Renal pelvis (tissue), 4 donors: ENCODE data around the gene PPP6R3. TPM values are rescaled to one million over a fixed set of nuclear protein-coding genes. Genes with fewer than 3 reads are reported as not detected.
A peak's percentile ranks its signal among the peaks of the same experiment; 100 is the strongest.

Source experiments
- DNase-seq: peaks from one replicate; pipeline ENCODE4 v3.0.0-alpha.2; 2013
- polyA plus RNA-seq, 3 donors: library from polyadenylated mRNA; unstranded; fragments of 120-200 nt; gene quantifications; one replicate each; pipeline ENCODE4 v1.2.1, GENCODE V29; 2013; ENCODE audit not compliant: insufficient read length in 3 of 3

Gene PPP6R3
- polyA plus RNA-seq, 3 donors: 87.6 to 124 (median 119) TPM

GRCh38 chr11:68480193-68480592, 19.6 kb downstream of the PPP6R3 start:
- no peak for DNase-seq

- no peak for DNase-seq
These were observed 20.4 kb downstream of the PPP6R3 start for GRCh38 chr11:68480852-68481510.

- DNase-seq: no peak
These were observed 21.2 kb downstream of the PPP6R3 start for GRCh38 chr11:68481579-68482240.

- no peak for DNase-seq
These were observed 28.1 kb downstream of the PPP6R3 start for GRCh38 chr11:68488623-68489022.

GRCh38 chr11:68495220-68495729, 34.7 kb downstream of the PPP6R3 start:
- no peak for DNase-seq

GRCh38 chr11:68495872-68496271, 35.3 kb downstream of the PPP6R3 start:
- no peak for DNase-seq

- DNase-seq: no peak
These were observed 37.2 kb downstream of the PPP6R3 start for GRCh38 chr11:68497761-68498160.

GRCh38 chr11:68498321-68498720, 37.8 kb downstream of the PPP6R3 start:
- no peak for DNase-seq

- no peak for DNase-seq
These were observed 38.6 kb downstream of the PPP6R3 start for GRCh38 chr11:68498903-68499883.

- DNase-seq: no peak
These were observed 39.7 kb downstream of the PPP6R3 start for GRCh38 chr11:68500206-68500605.

- DNase-seq: no peak
These were observed 41.3 kb downstream of the PPP6R3 start for GRCh38 chr11:68501813-68502212.

GRCh38 chr11:68503251-68503687, 42.7 kb downstream of the PPP6R3 start:
- peak; percentile 21 for DNase-seq

GRCh38 chr11:68503792-68504191, 43.2 kb downstream of the PPP6R3 start:
- DNase-seq: no peak

GRCh38 chr11:68504432-68505066, 44.0 kb downstream of the PPP6R3 start:
- DNase-seq: no peak

- DNase-seq: no peak
These were observed 45.0 kb downstream of the PPP6R3 start for GRCh38 chr11:68505596-68505995.

- no peak for DNase-seq
These were observed 46.4 kb downstream of the PPP6R3 start for GRCh38 chr11:68506908-68507307.

GRCh38 chr11:68508425-68508824, 47.9 kb downstream of the PPP6R3 start:
- DNase-seq: no peak

GRCh38 chr11:68509066-68509465, 48.5 kb downstream of the PPP6R3 start:
- no peak for DNase-seq

GRCh38 chr11:68513930-68514487, 53.5 kb downstream of the PPP6R3 start:
- DNase-seq: no peak

GRCh38 chr11:68517121-68517741, 56.7 kb downstream of the PPP6R3 start:
- DNase-seq: no peak

GRCh38 chr11:68518191-68518590, 57.6 kb downstream of the PPP6R3 start:
- no peak for DNase-seq
